Measurements from ENCODE around the gene LPCAT2.

- TF ChIP-seq CTCF (IDR thresholded peaks at IDR 0.05) (no peak), EP300 (IDR thresholded peaks at IDR 0.05) (no peak)
Observed at GRCh38 chr16:55515111-55515510, 6.2 kb downstream of the LPCAT2 start.
